HG03196 (cell line): Measurements from ENCODE around the gene NEK7.
A peak's percentile ranks its signal among the peaks of the same experiment; 100 is the strongest.
"Not testable (repeated sequence)": the region's sequence is repeated elsewhere in the genome, so short reads cannot be mapped to it uniquely, and the experiment has no call there.

Experiments used
- ATAC-seq: cut with Tn5 transposase; IDR thresholded peaks from one replicate; pipeline ENCODE4 v1.9.1; 2021; ENCODE audit not compliant: unreplicated experiment

The NEK7 gene

GRCh38 chr1:198168227-198168626 is 11.4 kb downstream of the NEK7 start:
- ATAC-seq: no peak

GRCh38 chr1:198169672-198170071 is 12.9 kb downstream of the NEK7 start:
- no peak for ATAC-seq

DNA sequence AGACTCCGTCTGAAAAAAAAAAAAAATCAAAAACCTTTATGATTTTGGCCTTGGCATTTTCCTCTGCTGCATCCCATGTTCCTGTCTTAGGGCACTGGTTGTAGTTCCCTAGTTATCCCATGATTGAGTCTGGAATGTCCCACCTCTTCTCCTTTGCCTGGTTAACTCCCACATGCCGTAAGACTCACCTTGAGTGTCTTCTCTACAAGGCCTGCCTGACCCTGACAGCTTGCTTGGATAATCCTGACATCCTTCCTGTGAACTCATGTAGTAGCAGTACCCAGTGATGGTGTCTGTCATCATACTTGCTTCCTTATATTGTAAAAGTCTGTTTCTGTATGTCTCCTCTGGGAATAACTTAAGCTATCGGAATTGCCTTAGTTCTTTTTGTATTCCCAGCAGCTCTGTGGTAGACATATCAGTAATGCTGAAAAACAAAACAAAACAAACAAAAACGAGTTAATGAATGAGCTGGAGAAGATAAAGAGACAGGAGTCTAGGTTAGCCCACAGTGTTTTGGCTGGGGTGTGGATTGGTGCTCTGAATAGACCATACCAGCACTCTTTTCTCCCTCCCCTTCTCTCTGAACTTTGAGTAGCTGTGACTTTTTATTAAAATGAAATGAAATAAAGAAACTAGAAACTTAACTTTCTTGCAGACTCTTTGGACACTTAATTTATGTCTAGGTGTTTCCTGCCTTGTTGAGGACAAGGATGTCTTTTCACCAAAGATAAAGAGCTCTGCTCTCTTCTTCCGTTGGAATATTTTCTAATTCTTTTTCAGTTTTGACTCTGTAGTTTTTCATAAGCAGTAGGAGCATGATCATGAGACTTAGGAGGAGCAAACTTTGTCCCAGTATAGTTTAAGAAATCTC is 15.1 kb downstream of the NEK7 start:
- ATAC-seq: no peak

DNA sequence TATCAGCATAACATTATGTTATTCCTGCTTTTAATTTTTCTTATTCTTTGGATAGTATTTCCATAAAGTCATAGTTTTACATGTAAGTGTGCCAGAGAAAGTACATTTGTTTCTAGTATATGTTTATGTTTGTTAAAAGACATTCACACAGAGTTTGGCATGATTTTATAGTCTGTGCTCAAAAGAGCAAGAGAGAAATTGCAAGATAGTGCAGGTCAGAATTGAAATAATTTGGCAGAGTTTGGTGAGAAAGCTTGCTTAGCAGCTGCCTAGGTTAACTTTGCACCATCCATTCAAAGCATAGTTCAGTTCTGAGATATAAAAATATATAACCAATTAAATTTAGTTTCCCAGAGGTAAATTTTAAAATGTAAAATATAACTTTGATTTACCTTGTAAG is 17.0 kb downstream of the NEK7 start:
- no peak for ATAC-seq

DNA sequence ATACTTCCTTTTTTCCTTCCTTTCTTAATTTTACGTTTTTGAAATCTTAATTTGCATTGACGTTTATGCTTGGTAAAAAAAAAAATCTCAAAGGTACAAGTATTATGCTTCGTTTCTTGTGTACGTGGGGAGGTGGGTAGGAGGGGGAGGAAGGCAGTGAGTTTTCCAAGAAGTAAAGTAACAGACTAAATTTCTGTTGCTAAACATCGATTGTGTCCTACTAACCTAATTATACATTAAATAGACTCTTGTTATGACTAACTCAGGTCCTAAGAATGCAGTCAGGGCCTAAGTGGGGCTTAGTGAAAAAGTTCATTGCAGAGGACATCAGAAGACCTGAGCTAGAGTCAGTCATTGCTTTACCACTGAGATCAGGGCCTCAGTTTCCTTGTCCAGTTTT is 17.5 kb downstream of the NEK7 start:
- ATAC-seq: peak; percentile 38

DNA sequence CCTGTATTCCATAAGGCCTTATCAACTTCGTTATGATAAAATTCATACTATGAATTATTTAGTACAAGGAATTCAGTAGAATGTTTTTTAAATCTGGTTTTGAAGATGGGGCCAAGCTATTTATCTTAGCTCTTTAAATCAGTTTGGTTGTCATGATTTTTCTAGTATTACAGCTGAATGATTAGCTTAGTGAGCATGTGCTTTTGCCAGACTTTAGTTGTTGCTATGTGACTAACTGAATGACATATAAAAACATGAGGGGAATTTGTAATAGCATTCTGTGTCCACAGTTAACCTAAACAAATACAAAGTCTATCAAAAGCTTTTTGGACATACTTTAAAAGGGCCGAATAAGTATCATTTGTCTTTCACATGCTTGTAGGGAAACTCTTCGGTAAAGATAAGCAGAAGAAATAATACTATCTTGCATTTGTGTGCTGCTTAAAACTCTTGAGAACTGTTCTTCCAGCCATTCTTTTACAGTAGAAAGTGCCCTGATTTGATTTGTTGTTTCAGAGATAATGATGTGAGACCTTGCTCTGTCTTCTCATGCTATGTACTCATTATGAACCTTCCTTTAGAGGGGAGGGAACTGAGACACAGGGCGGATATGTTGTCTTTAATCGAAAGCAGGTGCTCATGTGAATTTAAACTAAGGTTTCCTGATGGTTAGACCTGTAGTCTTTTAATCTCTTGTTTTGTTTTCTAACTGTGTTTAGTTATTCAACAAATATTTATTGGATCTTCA is 18.8 kb downstream of the NEK7 start:
- ATAC-seq: peak; percentile 81

DNA sequence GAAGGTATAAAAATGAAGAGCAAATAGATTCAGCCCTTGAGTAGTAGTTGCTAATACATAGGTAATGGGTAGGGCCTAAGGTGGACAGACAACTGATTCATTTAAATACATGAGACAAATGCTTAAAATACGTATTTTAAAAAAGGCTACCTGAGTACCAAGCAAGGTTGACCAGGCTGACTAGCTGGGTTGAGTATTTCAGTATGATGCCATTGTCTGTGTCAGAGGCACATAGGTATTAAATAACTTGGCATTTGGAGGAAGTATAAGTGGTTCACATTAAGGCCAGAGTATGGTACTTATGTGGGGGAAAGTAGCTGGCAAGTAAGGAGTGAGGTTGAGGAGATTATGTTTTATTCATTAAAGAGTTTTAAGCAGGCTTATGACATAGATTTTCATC is 19.4 kb downstream of the NEK7 start:
- ATAC-seq: peak; percentile 1

GRCh38 chr1:198177546-198177945 is 20.7 kb downstream of the NEK7 start:
- no peak for ATAC-seq

DNA sequence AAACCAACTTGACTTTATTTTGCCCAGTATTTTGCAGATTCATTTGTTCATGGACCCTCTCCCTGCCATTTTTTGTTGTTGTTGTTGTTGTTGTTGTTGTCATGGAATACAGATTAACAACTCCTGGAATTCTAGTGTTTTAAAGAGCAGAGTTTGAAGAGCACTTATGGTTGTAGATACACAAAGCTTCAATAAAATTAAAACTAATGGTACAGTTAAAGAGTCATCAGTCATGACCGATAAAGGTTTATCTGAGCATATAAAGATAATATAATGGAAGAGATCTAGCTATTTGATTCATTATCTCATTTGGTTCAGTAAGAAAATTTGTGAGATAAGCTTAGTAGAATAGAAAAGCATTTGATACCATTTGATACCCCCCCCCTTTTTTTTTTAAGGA is 21.8 kb downstream of the NEK7 start:
- no peak for ATAC-seq

DNA sequence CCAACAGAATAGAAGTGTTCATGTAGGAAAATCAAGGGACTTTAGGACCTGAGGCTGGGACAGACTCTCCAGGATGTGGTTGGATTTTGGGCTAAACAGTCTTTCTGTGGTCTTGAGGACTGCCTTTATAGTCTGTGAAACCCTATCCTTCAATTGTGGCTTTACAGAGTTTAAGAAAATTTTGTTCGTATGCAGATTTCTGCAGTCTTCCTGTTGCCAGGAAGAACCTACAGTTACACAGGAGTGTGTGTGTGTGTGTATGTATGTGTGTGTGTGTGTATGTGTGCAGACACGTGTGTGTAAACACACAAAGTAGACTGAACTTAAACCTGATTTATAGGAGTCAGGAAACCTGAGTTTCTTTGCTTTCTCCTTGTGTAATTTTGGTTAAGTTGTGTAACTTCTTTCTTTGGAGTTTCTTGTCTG is 22.8 kb downstream of the NEK7 start:
- ATAC-seq: peak; percentile 34

GRCh38 chr1:198183605-198184004 is 26.8 kb downstream of the NEK7 start:
- no peak for ATAC-seq

GRCh38 chr1:198184516-198184915 is 27.7 kb downstream of the NEK7 start:
- no peak for ATAC-seq

DNA sequence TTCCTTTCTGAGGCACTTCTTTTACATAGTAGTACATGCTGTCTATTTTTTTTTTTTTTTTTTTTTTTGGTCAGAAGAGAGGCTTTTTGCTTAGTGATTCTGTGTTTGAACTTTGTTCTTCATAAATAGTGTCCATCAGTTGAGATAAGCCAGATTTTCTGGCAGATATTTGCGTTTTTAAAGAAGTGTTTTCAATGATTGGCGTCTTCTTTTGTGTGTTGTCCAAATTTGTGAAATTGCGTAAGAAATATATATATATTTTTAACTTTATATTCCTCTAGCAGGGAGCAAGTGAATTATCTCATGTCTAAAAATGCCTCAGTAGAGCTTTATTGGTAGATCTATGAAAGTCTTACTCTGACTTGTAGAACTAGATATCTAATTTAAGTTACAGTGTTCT is 28.3 kb downstream of the NEK7 start:
- ATAC-seq: no peak

DNA sequence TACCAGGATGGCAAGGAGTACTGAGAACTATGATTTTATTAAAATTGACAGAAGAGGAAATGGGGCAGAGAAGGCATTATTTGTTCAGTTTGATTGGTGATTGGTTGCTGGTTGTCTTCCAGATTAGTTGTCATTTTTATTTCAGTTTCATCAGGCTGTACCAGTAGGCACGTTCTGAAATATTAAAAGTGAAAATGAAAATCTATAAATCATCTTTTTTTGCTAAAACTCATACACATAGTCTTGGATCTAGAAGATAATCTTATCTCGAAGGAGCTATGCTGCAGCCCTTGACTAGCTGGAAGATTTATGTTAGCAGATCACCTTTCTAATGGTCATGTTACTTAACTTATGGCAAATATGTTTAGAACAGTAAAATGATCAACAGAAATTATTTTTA is 29.0 kb downstream of the NEK7 start:
- peak; percentile 52 for ATAC-seq

- ATAC-seq: no peak
Measured at GRCh38 chr1:198186916-198187580, 30.2 kb downstream of the NEK7 start.

DNA sequence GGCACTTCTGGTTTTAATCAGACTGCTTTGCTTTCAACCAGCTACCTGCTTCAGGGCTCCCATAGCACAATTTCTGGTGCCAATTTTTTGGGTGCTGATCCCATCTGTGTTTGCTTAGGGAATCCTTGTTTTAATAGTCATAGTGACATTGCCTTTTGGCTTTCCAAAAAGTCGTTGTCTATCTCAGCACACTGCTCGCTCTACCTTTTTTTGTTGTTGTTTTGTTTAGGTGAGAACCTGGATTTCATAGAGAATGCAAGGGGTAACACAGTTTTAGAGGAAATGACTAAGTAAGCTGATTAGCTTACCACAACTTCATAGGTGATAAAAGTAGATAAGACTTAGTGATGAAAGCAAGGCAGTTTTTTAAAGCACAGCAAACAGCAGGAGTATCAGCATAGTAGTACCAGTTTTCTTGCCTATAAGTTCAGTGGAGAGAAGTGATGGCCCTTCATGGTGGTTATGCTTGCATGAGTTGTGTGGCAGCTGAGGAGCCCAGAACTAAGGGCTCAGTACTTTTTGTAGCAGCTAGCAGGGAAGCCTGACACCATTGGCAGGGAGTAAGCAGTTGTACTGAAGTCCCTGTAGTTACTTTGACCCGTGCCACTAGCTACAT is 31.3 kb downstream of the NEK7 start:
- ATAC-seq: peak; percentile 41

DNA sequence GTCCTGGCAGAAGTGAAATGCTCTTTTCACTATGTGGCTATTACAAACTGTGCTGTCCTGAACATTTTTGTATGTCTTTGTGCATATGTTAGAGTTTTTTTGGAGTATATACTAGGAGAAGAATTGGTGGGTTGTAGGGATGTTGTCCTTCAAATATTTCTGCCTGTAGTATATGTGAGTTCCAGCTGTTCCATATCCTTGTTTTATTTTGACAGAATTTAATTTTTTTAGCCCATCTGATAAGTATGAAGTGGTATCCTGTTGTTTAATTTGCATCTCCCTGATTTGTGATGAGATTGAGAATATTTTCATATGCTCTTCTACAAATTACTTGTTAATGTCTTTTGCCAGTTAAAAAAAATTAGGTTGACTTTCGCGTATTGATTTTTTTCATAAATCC is 34.3 kb downstream of the NEK7 start:
- ATAC-seq: no peak

GRCh38 chr1:198193871-198194270 is 37.1 kb downstream of the NEK7 start:
- not testable (repeated sequence) for ATAC-seq

GRCh38 chr1:198196630-198197029 is 39.8 kb downstream of the NEK7 start:
- ATAC-seq: no peak

GRCh38 chr1:198197285-198197684 is 40.5 kb downstream of the NEK7 start:
- ATAC-seq: no peak

DNA sequence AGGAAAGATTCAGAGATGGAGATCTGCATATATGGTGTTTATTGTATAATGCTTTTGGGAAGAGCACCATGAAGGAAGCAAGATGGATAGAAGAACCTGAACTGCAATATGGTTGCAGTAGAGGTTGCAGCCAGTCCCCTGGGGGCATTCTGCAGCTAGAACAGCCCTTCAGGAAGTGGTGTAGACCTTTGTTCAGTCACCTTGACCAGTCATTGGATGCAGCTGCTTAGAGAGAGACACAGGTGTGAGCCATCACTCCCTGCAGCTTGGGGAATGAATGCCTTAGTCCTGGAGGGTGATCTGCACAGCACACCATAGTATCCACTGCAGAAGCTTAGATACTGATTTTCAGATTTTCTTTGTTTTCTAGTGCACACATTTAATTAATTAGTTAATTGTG is 42.3 kb downstream of the NEK7 start:
- no peak for ATAC-seq
